GM21528 (cell line): ENCODE results near the gene DSCAML1.
"Not testable (repeated sequence)": the region's sequence is repeated elsewhere in the genome, so short reads cannot be mapped to it uniquely, and the experiment has no call there.

ENCODE experiments used
- ATAC-seq: cut with Tn5 transposase; IDR thresholded peaks from one replicate; pipeline ENCODE4 v1.9.1; 2021; ENCODE audit warnings: mild to moderate bottlenecking, moderate library complexity; ENCODE audit not compliant: unreplicated experiment, low FRiP score

DSCAML1 gene

DNA sequence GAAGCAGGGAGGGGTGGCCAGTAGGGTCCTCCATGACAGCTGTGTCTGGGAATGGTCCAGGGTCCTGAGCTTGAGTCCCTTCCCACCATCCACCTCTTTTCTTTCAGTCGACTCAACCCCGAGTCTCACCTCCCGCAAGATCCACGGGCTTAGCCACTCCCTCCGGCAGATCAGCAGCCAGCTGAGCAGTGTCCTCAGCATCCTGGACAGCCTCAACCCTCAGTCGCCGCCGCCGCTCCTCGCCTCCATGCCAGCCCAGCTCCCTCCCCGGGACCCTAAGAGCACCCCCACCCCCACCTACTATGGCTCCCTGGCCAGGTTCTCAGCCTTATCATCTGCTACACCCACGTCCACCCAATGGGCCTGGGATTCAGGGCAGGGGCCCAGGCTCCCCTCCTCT lies 387.5 kb downstream of the DSCAML1 start:
- ATAC-seq = no peak

DNA sequence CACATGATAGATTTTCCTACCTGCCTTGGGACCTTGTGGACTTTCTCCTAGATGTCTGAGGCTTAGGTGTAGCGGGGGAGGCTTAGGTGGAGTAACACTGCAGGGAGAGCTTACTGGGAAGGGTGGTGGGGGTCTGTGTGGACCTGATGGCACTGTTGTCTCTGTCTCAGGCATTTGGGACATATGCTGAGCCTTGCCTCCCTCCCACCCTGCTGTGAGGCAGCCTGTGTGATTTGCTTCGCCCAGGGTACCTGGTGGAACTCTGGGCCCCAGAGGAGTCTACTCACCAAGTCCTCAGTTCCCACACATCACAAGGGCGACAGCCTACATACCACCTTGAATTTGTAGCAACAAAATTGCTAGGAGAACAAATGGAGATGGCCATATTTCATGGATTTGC lies 388.7 kb downstream of the DSCAML1 start:
- no peak for ATAC-seq

DNA sequence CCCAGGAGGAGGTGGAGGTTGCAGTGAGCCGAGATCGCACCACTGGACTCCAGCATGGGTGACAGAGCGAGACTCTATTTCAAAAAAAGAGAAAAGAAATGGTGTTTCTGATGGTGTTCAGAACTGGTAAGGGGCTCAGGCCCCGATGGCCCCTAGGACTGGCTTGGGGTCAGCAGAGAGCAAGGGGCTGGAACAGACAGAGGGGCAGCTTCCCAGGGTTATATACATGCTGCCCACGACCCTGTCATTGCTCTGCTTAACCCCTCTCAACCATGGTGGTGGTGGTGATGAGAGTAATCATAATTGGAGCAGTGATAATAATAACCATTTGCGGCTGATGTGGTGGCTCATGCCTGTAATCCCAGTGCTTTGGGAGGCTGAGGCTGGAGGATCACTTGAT lies 390.0 kb downstream of the DSCAML1 start:
- no peak for ATAC-seq

DNA sequence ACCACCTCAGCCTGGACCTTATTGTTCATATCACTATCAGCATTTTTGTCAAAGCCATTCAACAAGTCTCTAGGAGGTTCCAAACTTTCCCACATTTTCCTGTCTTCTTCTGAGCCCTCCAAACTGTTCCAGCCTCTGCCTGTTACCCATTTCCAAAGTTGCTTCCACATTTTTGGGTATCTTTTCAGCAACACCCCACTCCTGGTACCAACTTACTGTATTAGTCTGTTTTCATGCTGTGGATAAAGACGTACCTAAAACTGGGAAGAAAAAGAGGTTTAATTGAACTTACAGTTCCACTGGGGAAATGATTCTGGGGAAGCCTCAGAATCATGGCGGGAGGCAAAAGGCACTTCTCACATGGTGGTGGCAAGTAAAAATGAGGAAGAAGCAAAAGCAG lies 391.1 kb downstream of the DSCAML1 start:
- ATAC-seq = not testable (repeated sequence)

DNA sequence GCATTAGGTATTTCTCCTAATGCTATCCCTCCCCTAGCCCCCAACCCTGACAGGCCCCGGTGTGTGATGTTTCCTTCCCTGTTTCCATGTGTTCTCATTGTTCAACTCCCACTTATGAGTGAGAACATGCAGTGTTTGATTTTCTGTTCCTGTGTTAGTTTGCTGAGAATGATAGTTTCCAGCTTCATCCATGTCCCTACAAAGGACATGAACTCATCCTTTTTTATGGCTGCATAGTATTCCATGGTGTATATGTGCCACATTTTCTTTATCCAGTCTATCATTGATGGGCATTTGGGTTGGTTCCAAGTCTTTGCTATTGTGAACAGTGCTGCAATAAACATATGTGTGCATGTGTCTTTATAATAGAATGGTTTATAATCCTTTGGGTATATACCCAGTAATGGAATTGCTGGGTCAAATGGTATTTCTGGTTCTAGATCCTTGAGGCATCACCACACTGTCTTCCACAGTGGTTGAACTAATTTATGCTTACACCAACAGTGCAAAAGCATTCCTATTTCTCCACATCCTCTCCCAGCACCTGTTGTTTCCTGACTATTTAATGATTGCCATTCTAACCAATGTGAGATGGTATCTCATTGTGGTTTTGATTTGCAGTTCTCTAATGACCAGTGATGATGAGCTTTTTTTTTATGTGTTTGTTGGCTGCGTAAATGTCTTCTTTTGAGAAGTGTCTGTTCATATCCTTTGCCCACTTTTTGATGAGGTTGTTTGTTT lies 397.7 kb downstream of the DSCAML1 start:
- not testable (repeated sequence) for ATAC-seq

DNA sequence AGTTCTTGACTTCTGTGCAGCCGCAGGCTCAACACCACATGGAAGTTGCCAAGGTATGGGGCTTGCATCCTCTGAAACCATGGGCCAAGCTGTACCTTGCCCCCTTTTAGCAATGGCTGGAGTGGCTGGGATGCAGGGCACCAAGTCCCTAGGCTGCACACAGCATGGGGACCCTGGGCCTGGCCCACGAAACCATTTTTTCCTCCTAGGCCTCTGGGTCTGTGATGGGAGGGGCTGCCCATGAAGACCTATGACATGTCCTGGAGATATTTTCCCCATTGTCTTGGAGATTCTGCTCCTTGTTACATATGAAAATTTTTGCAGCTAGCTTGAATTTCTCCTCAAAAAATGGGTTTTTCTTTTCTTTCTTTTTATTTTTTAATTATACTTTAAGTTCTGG lies 398.4 kb downstream of the DSCAML1 start:
- not testable (repeated sequence) for ATAC-seq

DNA sequence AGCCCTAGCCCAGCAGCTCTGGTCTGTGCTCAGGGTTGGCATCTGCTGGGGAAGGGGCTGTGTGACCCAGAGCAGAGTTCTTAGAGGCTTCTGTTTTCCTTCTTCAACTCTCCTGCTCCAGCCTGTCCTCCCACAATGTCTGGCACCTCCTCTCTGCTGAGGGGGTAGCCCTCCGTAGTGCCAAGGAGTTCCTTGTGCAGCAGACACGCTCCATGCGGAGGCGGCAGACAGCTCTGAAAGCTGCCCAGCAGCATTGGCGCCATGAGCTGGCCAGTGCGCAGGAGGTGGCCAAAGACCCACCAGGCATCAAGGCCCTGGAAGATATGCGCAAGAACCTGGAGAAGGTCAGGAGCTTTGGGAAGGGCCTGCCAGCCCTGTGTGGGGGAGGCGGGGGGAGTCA lies 400.0 kb downstream of the DSCAML1 start:
- ATAC-seq = no peak

DNA sequence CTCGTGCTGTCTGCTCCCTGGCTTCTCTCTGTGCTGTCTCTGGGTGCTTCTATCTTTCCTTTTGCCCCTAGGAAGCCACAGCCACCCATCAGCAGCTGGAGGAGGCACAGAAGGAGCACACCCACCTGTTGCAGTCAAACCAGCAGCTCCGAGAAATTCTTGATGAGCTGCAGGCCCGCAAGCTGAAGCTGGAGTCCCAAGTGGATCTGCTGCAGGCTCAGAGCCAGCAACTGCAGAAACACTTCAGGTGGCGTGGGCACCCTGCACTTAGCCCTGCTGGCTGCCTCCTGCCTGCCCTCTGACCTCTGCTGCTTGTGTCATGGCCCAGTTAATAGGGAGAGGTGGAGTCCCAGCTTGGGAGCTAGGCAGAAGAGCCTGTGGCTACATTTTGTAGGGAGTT lies 401.5 kb downstream of the DSCAML1 start:
- no peak for ATAC-seq

DNA sequence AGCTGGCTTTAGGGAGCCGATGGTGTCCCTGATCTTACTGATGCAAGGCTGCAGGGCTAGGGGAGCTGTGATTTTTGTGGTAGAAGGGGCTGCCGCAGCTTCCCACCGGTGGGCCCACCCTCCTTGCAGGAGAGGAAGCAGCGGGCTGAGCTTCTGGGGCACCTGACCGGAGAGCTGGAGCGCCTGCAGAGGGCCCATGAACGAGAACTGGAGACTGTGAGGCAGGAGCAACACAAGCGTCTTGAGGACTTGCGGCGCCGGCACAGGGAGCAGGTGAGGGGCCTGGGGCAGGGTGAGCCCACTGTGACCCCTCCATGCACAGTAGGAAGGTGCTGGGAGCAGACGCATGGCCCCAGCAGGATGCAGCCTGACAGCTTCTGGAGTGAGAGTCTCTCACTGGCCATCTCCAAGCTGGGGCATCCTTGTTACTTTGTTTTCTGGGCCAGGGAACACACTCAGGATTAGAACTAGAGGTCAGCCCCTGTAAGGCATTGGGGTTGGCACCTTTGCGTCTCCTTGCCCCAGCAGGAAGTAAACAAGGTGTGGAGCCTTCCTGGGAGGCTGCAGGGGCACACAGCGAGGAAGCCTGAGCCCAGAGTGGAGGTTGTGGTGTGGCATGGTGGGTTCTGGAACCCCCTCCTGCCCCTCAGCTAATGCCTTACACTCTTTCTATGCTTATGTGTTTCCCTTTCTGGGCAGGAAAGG lies 402.6 kb downstream of the DSCAML1 start:
- no peak for ATAC-seq

DNA sequence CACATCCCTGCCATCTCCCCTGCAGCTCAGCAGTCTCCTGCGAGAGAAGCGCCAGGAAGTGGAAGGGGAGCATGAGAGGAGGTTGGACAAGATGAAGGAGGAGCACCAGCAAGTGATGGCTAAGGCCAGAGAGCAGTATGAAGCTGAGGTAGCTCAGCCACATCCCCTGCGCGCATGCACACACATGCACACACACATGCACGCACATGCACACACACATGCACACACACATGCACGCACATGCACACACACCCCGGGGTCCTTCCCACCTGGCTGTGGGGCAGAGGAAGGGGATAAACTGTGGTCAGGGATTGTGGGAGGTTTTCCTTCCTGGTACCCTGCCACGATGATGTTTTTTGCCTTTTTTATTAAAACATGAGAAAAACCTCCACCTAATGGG lies 404.0 kb downstream of the DSCAML1 start:
- ATAC-seq = no peak

DNA sequence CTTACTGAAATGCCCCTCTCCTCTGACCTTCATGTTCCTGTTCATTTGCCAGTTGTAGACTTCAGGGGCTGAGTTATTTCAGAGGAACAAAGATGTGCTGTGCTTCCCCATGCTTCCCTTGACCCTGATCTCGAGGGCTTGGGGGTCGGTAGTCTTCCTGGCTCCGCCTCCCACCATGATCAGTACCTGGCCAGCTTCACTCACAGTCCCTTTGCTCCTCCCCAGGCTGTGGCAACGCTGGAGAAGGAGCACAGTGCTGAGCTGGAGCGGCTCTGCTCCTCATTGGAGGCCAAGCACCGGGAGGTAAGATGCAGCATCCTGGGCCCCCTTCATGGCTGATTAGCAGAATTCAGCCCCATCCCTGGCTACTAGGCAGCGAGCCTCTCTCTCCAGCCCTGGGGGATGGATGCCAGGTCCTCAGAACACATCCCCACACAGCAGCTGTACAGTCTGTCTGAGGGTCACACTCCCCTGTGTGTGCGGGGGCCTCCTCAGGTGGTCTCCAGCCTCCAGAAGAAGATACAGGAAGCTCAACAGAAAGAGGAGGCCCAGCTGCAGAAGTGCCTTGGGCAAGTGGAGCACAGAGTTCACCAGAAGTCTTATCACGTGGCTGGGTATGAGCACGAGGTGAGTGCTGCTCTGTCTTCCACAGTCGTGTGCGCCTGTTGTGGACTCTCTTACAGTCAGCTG lies 404.9 kb downstream of the DSCAML1 start:
- ATAC-seq = no peak

DNA sequence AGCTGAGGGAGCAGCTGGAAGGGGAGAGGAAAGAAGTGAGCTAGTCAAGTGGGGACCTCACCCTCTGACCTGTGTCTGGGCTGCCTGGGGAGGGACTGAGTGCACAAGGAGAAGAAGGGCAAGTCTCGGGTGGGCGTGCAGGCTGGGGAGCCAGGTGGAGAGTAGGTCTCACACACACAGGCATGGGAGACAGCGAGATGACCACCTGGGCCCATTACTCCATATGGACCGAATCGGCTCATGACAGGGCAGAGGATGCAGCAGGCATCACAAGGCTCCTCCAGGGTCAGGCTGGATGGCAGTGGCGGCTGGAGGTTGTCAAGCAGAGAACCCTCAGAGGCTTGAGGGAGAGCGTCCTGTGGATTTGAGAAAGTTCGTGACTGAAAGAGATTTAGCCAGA lies 405.8 kb downstream of the DSCAML1 start:
- no peak for ATAC-seq

DNA sequence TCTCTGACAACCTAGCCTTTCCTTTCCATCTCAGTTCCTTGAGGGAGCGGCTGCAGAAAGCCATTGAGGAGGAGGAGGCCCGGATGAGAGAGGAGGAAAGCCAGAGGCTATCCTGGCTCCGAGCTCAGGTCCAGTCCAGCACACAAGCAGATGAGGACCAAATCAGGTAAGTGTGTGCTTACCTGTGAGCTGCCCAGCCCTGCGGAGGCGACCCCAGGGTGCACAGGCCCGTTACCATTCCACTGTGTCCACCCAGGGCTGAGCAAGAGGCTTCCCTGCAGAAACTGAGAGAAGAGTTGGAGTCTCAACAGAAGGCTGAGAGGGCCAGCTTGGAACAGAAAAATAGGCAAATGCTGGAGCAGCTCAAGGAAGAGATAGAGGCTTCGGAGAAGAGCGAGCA lies 406.3 kb downstream of the DSCAML1 start:
- ATAC-seq = no peak

DNA sequence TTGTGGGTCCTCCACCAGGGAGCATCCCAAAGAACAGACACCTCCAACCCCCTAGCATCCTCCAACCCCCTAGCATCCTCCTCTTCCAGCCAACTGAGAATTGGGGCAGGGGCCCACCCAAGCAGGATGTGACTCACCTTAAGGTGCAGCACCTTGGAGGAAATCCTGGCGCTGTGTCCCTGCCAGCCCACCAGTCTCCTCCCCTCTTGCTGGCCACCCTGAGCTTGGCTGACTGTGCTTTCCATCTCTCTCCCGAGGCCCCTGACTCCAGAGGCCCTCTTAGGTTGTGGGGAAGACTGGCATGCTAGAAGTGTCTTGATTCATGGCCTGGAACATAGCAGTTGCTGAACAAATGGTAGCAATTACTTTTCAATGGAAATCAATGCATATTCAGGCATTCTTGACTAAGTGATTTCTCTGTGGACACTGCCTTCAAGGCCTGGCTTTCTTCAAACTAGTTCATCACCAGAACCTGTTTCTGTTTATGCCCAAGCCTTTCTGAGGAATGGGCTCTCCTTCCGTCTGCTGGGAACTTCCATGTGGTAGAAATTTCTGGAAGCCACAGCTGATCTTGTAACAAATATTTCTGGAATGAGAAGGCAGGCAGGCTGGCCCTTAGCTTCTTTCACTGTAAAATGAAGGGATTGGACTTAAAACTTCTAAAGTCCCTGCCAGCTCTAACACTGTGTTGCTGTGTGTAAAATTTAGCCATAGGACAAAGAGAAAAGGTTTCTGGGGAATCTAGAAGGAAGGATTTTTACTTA lies 408.8 kb downstream of the DSCAML1 start:
- no peak for ATAC-seq

DNA sequence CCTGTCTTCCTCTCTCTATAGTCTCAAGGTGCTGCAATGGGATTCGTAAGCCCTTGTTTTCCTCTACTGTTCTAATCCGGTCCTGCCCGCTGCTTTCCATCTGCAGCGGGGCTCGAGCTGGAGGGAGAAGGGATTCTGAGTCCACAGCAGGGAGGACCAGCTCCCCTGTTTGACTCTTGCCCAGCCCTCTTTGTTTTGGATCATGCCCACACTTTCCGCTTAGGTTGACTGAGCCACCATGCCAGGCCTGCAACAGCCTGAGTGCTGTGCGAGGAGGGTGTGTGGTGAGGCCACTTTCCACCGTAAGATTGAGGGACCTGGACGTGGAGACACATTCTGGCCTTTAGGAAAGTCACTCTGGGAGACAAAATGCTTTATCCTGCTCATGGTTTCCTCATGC lies 411.1 kb downstream of the DSCAML1 start:
- ATAC-seq = no peak

DNA sequence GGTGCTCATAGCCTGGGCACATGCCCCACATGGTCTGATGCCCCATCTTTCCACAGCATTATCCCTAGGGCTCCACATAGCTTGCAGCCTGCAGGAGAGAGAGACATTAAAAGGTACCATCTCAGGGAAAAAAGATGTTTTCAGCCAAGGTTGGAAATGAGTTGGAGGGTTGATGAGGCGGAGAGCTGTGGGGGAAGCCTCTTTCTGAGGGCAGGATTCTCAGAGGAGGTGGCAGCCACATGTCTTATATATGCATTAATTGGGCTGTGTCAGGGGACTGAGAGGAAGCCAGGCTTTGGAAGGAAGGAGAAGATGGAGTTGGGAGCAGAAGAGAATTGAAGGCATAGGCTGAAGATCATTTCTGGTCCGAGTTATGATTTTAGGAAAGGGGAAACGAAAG lies 411.5 kb downstream of the DSCAML1 start:
- no peak for ATAC-seq

DNA sequence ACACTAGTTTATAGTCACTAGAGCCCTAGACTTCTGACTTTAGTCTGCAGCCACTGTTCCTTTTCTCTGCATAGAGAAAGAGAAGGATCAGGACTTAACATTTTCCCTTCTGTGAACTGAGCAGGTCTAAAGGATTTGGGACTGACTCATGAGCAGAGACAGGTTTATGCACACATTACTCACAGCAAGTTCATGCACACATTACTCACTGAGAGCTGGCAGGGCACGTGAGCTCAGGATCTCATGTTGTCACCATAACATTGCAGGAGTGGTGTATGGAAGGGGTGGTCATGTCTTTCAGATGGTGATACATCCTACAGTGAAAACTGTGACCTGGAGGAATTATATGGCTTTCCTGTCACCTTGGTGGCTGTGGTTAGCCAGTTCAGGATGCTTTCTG lies 413.0 kb downstream of the DSCAML1 start:
- no peak for ATAC-seq

DNA sequence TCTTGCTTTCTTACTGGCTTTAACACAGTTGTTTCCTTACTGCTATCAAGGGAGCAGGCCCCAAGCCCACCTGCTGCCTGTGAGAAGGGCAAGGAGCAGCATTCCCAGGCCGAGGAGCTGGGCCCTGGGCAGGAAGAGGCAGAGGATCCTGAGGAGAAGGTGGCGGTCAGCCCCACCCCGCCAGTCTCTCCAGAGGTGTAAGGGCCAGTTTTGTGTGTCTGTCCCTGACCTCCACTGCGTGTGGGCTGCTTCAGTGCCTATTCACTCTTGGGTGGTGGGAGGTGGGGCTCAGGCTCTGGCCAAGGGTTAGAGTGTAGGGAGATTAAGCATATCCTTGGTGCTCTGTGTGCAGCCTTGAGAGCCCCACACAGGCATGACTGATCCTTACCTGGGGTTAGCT lies 414.3 kb downstream of the DSCAML1 start:
- ATAC-seq = no peak

DNA sequence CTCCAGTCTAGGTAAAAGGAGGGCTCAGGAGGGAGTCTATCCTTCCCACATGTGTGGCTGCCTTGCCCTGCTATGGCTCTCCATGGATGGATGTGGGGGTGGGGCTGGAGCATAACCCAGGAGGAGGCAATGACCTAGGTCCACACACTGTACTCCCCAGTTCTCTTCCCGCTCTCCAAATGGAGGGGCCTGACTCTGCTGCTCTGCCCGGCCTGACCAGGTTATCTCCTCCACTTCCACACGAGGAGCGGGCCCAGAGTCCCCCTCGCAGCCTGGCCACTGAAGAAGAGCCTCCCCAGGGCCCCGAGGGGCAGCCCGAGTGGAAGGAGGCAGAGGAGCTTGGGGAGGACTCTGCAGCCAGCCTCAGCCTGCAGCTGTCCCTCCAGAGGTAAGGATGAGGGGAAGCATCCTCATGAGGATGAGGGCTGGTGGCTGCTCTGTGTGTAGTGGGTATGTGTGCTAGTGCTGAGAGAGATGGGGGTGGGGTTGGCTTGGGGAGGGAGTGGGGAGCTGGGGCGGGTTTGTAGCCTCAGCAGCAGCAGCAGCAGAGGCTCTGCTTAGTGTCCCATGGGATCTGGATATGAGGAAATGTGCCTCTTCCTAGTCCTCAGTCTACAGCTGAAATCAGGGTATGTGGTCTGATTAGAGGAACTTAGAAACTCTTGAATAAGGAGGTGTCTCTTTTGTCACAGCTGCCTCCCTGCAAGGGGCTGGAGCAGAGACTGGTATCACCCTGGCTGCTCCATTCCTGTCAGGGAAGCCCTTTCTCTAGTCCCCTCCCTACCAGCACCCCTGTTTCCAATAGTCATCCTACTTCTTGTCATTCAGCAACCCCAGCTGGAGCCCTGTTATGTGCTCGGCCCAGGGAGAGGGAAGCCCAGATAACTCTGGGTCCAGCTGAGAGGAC lies 415.3 kb downstream of the DSCAML1 start:
- ATAC-seq = no peak

DNA sequence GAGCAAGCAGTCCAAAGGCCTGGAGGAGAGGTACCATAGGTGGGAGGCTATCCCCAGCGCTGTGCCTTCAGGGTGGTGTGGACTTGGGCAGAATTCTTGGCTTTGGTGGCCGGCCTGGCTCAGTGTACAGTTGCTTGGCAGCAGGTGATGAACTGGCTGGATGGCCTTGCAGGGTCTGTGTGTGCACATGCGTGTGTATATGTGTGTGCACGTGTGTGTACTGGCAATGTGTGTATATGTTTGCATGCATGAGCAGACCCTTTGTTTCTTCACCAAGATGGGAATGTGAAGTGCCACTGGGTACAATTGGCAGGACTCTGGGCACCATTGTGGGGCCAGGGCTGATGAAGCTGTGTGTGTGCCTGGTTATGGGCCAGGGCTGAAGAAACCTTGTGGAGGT lies 416.3 kb downstream of the DSCAML1 start:
- no peak for ATAC-seq
